HT-29 (cell line): ENCODE measurements around the gene CATSPERE. TPM values are rescaled to one million over a fixed set of nuclear protein-coding genes. Genes with fewer than 3 reads are reported as not detected.

Experiments
- DNase-seq: peaks from one replicate; pipeline ENCODE4 v3.0.0-alpha.2; 2015; ENCODE audit warnings: low spot score
- total RNA-seq: library from RNA; depleted of rRNA; stranded (reverse); fragments of >200 nt; shearing (Covaris generic); gene quantifications from 2 replicates; pipeline ENCODE4 v1.2.3, GENCODE V29; 2014; rRNA removed

CATSPERE gene
- not detected in 2 replicates for total RNA-seq

DNA sequence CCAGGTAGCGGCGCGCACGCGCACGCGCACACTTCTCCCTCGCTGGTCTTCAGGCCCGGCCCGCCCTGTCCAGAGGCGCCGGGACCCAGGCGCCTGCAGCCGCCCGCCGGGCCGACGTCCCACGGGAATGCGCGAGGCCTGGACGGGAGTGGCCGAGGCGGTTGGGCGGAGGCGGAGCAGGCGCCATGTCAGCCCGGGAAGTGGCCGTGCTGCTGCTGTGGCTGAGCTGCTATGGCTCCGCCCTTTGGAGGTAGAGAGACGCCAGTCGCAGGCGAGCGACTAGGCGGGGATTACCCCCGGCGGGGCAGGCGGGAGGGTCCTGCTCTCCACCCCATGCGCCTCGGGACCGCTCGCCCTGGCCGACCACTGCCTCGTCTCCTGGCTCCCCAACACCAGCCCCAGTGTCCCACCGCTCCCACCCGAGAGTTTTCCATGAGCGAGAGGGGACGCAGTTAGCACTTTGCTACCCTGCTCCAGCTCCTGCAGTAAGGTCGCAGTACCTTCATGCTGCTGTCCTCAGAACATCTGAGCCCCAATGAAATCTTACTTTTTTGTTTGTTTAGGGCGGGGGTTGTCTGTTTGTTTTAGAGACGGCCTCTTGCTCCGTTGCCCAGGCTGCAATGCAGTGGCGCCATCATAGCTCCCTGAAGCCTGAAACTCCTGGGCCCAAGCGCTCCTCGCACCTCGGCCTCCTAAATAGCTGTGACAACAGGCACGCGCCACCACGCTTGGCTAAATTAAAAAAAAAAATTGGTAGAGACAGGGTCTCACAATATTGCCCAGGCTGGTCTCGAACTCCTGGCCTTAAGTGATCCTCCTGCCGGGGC lies at the start of gene CATSPERE:
TSS of gene CATSPERE (plus strand) at position 29 of the 827 bp plus-strand sequence. CDS start at position 186, 157 bp downstream.
- DNase-seq: peak; percentile 93

DNA sequence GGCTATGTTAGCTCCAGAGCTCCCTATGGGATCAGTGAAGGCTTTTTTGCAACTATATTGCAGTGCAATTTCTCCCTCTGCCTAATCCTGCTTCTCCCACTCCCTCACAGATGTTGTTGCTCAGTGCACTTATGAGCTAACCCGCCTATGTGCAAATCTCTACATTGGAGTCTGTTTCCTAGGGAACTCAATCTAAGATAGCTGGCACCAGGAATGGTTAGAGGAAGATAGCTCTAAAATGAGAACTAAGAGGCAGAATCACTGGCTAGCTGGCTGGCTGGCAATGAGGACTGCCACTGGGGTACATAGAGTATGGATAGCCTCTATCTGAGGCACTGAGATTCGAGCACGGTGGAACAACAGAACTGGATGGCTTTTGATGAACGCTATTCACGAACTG lies 48.9 kb upstream of the CATSPERE start:
- DNase-seq: no peak

- no peak for DNase-seq
Observed at GRCh38 chr1:244413736-244414135, 47.3 kb upstream of the CATSPERE start.

- no peak for DNase-seq
Observed at GRCh38 chr1:244414543-244414942, 46.5 kb upstream of the CATSPERE start.

DNA sequence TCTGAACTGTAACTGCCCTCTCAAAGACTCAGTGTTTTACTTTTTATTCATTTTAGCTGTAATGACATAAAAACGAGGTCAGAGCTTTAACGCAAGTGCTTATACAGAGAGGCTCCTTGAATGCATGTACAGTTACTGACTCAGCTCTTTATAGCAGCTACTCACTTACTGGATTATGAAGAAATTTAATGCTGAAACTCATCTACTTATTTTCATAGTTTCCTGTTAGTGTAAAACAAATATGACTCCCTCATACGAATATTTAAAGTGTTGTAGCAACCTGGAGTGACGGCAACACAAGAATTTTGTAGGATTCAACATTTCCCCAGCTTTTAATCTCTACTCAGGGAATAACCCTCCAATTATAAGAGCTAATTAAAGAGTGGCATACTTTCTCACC lies 42.0 kb upstream of the CATSPERE start:
- no peak for DNase-seq

DNA sequence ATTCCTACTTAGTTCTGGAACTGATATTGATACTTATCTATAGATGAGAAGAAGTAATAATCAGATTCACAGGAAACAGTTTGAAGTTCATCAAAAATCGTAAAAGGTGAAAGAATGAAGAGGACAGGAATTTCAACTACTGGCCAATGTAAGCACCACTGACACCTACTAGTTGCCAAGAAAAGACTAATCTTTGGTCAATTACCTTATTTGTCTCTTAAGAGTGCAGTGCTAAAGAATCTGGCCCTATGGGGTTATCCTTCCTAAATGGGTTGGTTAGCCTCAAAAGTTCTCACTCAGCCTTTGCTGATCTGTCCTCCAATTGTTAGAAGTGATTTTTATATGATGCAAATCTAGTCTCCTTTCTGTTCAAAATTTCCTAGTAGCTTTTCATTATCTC lies 38.9 kb upstream of the CATSPERE start:
- no peak for DNase-seq

GRCh38 chr1:244424649-244425334 lies 36.3 kb upstream of the CATSPERE start:
- no peak for DNase-seq

DNA sequence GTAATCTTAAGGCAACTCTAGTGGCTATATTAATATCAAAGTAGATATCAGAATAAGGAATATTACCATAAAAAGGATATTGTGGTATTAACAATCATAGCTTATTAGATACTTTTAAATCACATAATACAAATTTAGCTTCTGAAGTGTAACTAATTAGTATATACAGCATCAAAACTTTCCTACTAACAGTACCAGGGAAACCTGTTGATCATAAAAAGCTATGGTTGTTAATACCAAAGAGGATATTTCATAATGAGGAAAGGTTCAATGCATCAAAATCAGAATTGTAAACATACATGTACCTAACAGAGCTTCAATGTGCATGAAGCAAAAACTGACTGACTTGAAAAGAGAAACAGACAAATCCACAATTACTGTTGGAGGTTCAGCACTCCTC lies 33.4 kb upstream of the CATSPERE start:
- no peak for DNase-seq

DNA sequence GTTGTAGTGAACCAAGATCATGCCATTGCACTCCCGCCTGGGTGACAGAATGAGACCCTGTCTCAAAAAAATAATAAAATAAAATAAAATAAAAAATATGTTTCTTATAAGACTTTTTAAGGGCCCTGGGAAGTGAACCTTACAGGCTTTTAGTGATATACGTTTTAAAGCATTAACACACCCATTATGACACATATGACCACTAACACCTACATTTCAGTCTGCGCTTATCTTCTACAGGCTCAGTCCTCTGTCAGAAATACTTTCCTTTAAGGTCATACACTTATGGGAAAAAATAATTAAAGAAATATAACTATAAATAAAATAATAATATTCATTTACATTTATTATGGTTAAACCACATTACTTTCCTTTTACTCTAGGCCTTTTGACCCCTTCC lies 31.3 kb upstream of the CATSPERE start:
- no peak for DNase-seq

- DNase-seq: no peak
Observed at GRCh38 chr1:244431166-244431565, 29.9 kb upstream of the CATSPERE start.

DNA sequence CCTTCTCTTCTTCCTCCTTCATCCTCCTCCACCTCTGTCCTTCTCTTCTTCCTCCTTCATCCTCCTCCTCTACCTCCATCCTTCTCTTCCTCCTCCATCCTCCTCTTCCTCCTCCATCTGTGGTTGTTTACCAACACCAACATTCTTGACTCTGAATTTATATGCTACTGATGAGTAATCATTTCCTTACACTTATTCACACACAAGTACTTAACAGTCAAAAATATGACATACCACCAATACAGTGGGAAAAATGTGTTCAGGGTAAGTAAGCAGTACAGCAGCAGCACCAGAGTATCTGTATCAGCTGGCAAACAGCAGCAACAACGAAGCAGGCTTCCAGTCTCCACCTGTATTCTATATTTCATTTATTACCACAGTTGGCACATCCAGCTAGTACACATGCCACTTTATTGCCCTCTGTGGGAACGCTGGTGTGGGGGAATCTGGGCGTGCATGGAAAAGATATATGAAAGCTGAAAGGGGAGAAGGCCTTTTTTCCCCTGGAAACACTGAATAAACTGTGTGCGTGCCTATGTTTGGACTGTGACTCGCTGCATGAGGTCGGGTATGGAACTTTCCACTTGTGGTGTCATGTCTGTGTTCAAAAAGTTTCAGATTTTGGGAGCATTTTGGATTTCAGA lies 25.4 kb upstream of the CATSPERE start:
- no peak for DNase-seq

DNA sequence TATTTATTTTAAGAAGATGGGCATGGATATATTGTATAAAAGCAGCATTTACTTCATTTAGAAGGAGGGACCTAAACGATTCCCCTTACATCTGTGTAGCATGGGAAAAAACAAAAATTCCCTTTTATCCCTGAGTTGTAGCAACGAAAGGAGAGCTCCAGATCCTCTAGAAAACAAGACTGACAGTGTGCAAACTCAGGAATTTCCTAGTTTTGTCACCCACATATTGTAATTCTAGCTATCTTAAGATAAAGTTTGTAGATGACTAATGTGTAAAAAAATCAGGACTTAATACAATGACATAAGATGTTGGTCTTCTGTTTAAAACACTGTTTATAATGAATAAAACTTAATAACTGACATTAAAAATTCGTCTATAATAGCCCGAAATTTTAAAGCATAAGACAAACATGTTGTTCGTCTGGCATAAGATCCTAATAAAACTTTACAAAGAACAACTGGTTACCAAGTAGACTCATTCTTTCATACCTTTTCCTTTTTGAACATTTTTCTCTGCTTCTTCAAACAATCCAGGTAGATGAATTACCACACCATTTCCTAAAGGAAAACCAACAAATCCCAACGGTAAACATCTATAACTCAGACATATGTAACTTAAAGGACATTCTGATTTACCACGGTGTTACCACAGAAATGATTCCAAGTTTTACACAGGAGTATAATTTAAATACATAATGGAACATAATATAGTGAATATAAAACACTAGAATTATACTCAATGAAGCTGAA lies 24.6 kb upstream of the CATSPERE start:
- no peak for DNase-seq

DNA sequence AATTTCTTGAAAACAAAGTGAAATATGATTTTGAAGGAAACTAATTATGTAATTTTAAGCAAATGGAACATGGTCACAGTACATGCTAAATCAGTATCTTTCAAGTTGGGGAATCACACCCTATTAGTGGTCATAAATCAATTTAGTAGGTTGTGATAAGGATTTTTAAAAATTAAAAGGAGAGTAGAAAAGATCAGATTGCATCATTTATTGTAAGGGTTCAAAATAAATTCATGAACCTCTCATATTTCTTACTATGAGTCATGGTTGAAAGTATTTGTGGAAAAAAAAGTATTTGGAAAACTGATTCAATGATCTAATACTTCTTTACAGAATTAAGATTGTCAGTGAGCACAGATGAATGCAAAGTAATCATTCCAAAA lies 24.0 kb upstream of the CATSPERE start:
- no peak for DNase-seq

DNA sequence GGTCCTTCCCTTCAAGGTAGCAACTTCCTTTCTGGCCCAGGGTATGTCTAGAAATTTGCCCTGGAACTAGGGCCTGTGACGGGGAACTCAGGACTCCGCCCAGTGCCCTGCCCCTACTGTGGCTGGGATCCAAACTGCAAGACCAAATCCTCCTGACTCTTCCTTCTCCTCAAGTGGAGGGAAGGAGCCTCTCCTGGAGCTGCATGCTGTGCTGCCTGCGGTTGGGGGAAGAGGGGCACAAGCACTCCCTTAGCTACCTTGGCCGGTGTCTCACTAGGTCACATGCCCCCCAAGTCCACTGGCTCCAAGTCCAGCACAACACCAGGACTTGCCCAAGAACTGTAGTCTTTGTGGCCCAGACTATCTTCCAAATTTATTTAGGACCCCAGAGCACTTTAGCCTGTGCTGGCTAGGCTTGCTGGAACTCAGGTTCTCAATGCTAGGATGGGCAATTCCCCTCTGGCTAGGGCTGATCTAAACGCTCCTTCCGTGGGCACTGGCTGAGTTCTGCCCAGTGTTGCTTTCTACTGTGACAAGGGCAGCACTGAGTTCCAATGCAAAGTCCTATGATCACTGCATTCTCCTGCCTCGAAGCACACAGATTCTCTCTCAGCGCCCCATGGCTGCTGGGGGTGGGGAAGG lies 21.6 kb upstream of the CATSPERE start:
- DNase-seq: peak; percentile 21

GRCh38 chr1:244442850-244443249 lies 18.2 kb upstream of the CATSPERE start:
- DNase-seq: no peak

- no peak for DNase-seq
Observed at GRCh38 chr1:244444854-244445253, 16.2 kb upstream of the CATSPERE start.

GRCh38 chr1:244445320-244446181 lies 15.5 kb upstream of the CATSPERE start:
- no peak for DNase-seq

DNA sequence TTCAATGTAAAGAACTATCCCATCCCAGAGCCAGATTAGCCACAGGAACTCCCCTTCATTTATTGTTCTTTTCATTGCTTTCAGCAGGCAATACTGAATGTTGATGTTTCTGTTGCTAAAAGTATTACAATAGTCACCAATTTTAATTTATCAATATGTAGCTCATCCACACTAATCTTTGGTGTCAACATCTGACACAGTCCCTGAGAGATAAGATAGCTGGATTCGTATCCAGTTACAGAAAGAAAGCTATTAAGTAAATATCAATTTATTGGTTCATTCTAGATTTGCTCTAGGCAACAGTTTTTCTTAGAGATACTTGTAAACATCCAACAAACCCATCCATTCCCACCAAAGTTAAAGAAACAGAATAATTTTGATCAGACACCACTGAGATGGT lies 14.0 kb upstream of the CATSPERE start:
- no peak for DNase-seq

DNA sequence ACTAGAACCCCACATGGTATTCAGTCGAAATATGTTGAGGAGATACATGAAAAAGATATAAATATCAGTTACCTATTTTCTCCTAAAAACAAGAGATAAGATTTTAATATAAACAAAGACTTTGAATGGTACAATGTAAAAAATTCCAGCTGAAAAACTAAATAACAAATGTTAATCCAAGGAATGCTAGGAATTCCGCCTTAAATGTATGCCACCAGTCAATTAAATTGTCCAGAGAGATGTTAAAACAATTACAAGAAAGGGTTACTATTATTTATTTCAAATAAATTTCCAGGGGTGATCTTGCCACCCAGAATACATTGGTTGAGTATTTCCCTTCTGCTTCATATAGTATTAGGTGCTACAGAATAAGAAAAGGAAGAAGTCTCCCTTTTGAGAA lies 13.5 kb upstream of the CATSPERE start:
- no peak for DNase-seq

GRCh38 chr1:244448279-244449036 lies 12.6 kb upstream of the CATSPERE start:
- no peak for DNase-seq
